Stimulated activated naive B cell treated with anti-CD40 and anti-IgM and Interleukin-4, amounts not matched to agents 10 μg/mL and 1 μg/mL and 100 μg/mL, for 72 hours (primary cell): ENCODE measurements around the gene COL6A5.

ENCODE experiments used
- ATAC-seq, 2 donors: fragments of 150-1000 bp; cut with Tn5 transposase; replicated peaks; 2 replicates each; pipeline ENCODE4 v1.10.0; 2021; ENCODE audit warnings: moderate library complexity in 1 of 2
- DNase-seq: peaks from one replicate; pipeline ENCODE4 v3.0.0; 2021
- H3K27ac Mint-ChIP-seq: one replicate; pipeline ENCODE4 v1.8.0; 2022; ENCODE audit warnings: mild to moderate bottlenecking, mixed read lengths
- H3K27me3 Mint-ChIP-seq, 2 donors: one replicate each; pipeline ENCODE4 v1.8.0; 2022; ENCODE audit warnings: mixed read lengths in 2 of 2
- H3K36me3 Mint-ChIP-seq, 2 donors: one replicate each; pipeline ENCODE4 v1.8.0; 2022; ENCODE audit warnings: mixed read lengths in 2 of 2, mild to moderate bottlenecking in 1 of 2
- H3K4me1 Mint-ChIP-seq, 2 donors: one replicate each; pipeline ENCODE4 v1.8.0; 2022; ENCODE audit warnings: mixed read lengths in 2 of 2, mild to moderate bottlenecking in 1 of 2
- H3K4me3 Mint-ChIP-seq, 2 donors: one replicate each; pipeline ENCODE4 v1.8.0; 2022; ENCODE audit warnings: mild to moderate bottlenecking in 2 of 2, mixed read lengths in 2 of 2, moderate library complexity in 1 of 2
- H3K9me3 Mint-ChIP-seq, 2 donors: one replicate each; pipeline ENCODE4 v1.8.0; 2022; ENCODE audit warnings: mixed read lengths in 2 of 2, mild to moderate bottlenecking in 1 of 2

The COL6A5 gene

DNA sequence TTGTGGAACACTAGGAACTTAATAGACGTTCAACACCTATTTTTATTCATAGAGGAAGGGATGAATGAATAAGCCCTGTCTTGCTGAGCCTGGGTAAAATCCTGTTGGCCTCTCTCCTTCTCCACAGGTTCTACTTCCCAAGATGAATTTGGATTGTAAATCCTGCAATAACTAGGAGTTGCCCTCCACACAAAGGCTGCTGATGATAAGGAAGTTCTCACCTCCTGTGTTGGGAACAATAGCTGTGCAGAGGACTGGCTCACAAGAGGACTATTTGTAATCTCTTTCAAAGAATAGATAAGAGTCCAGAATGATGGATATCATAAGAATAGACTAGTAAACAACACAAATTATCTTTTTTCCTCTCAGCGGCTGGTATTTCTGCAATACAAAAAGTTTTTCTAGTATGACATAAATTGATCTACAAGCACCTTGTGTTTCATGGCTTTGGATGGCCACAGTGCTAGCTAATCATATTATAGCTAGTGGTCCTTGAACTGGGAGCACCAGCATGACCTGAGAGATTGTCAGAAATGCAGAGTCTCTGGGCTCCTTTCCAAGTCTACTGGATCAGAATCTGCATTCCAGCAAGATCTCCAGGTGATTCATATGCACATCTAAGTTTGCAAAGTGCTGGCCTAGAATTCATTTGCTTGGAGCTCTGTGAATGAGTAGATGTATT is 143.4 kb downstream of the COL6A5 start:
- no peak for ATAC-seq
- H3K36me3 Mint-ChIP-seq = no peaks in the 10 kb centered on the region
- no peak overlapping the region for H3K4me3 Mint-ChIP-seq
- peaks cover 0 to under 1% of the 10 kb centered on the region in 2 donors for H3K9me3 Mint-ChIP-seq
- no peaks in the 10 kb centered on the region for H3K4me1 Mint-ChIP-seq
- no peaks in the 10 kb centered on the region for H3K27me3 Mint-ChIP-seq
- DNase-seq = no peak
- no peak overlapping the region for H3K27ac Mint-ChIP-seq

DNA sequence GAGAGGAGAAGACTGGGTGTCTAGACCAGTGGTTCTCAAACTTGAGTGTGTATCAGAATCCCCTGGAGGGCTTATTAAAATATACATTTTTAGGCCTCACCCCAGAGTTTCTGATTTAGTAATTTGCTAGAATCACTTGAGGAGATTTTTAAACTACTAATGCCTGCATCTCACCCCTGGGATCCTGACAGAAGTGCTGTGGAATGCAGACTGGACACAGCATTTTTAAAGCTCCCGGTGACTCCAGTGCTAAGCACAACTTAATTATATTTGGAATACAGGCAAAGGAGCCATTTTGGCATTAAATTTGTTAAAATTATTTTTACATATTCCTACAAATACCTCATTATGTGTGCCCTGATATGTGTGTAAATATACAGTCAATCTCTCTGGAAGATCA is 144.8 kb downstream of the COL6A5 start:
- H3K9me3 Mint-ChIP-seq = peaks cover 0 to 3% of the 10 kb centered on the region in 2 donors
- DNase-seq (no peak), ATAC-seq (no peak)
- H3K27ac Mint-ChIP-seq = no peak overlapping the region
- no peaks in the 10 kb centered on the region for H3K27me3 Mint-ChIP-seq
- H3K36me3 Mint-ChIP-seq = no peaks in the 10 kb centered on the region
- no peak overlapping the region for H3K4me3 Mint-ChIP-seq
- H3K4me1 Mint-ChIP-seq = no peaks in the 10 kb centered on the region

DNA sequence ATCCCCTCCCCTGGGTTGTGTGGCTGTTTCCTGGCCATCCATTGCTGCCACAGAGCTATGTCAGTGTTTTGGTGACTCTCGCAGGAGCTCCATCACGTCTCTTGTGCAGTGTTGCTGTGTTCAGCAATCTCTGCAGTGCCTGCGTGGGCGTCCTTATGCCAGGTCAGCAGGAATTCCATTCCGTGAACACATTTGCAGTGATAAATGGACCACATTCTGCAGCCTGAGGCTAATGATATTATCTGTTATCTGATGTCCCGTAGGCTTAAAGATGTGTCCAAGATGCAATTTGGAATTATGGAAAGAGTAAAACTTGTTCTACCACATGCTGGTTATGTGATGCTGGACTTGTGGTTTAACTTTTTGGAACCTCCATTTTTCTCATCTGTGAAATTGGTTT is 146.0 kb downstream of the COL6A5 start:
- no peaks in the 10 kb centered on the region for H3K27me3 Mint-ChIP-seq
- no peaks in the 10 kb centered on the region for H3K4me1 Mint-ChIP-seq
- no peak overlapping the region for H3K4me3 Mint-ChIP-seq
- DNase-seq (no peak), ATAC-seq (no peak)
- no peak overlapping the region for H3K27ac Mint-ChIP-seq
- no peaks in the 10 kb centered on the region for H3K36me3 Mint-ChIP-seq
- H3K9me3 Mint-ChIP-seq = peaks cover 0 to 3% of the 10 kb centered on the region in 2 donors

DNA sequence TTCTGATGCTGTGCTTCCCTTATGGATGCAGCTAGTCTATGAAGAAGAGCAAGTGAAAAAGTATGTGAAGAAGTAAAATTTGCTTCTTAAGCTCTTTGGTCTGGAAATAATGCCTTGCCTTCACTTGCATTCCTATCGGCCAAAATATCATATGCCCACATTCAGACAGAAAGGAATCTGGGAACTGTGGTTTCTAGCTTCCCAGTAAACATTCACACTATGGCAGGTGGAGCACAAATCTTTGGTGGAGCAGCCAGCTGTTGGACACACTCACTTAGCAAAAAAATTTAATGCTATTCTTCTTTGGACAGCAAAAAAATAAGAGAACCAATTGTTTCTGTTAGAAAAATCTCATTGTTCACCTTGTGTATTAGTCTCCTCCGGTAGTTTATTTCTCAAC is 159.2 kb downstream of the COL6A5 start:
- no peak overlapping the region for H3K27ac Mint-ChIP-seq
- no peak overlapping the region for H3K4me3 Mint-ChIP-seq
- H3K36me3 Mint-ChIP-seq = no peaks in the 10 kb centered on the region
- peaks cover 0 to 7% of the 10 kb centered on the region in 2 donors for H3K27me3 Mint-ChIP-seq
- DNase-seq (no peak), ATAC-seq (no peak)
- no peaks in the 10 kb centered on the region for H3K4me1 Mint-ChIP-seq
- no peaks in the 10 kb centered on the region for H3K9me3 Mint-ChIP-seq

DNA sequence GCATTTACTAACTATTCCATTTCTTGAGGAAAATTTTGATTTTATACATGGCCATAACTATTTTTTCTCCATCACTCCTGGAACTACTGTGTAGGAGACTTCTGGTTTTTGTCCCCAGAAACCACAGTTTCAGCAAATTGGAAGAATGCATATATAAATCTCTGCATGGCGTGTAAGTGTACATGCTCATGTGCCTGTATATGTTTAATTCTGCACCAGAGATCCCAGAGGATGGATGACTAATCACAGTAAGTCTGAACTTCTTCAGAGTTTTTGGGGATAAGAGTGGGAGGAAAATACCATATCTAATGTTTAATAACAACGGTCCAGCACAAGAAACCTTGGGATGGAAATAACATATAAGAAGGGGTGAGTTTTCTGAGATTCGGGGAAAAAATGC is 160.6 kb downstream of the COL6A5 start:
- Mint-ChIP-seq H3K36me3 (no peaks in the 10 kb centered on the region), H3K27me3 (peaks cover 3 to 9% of the 10 kb centered on the region in 2 donors), H3K4me3 (no peak overlapping the region), H3K27ac (no peak overlapping the region), H3K4me1 (no peaks in the 10 kb centered on the region), H3K9me3 (no peaks in the 10 kb centered on the region)
- ATAC-seq = no peak
- no peak for DNase-seq

DNA sequence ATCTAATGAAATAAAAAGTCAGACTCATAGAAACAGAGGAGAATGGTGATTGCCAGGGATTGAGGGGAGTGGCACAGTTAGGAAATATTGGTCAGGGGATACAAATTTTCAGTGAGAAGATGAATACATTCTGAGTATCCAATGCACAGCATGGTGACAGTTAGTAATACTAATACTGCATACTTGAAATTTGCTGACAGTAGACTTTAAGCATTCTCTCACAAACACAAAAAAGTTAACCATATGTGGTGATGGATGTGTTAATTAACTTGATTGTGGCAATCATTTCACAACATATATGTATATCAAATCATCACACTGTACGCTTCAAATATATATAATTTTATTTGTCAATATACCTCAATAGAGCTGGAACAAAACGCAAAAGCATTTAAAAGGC is 162.3 kb downstream of the COL6A5 start:
- ATAC-seq = no peak

DNA sequence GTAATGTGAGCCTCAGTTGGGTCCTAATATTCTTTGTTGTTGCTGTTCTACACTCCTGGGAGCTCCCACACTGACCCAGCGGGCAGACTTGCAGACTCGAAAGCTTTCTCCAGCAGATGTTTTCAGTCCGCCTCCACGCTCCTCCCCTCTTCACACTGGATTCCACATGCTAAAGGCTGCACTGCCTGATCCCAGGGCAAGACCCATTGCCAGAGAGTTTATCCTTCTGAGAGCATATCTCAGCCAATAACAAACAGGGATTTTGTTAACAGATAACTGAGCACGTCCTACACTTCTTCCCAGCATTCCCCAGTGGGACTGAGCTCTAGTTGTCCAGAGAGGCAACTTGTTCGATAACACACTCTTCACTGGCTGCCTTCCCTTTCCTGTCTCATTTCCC is 163.5 kb downstream of the COL6A5 start:
- no peak for ATAC-seq
- DNase-seq = no peak
- H3K4me1 Mint-ChIP-seq = no peaks in the 10 kb centered on the region
- H3K27me3 Mint-ChIP-seq = peaks cover 6 to 10% of the 10 kb centered on the region in 2 donors
- no peak overlapping the region for H3K27ac Mint-ChIP-seq
- no peak overlapping the region for H3K4me3 Mint-ChIP-seq
- H3K36me3 Mint-ChIP-seq = no peaks in the 10 kb centered on the region
- H3K9me3 Mint-ChIP-seq = no peaks in the 10 kb centered on the region

More for the DNA sequence above, 162.3 kb downstream of the COL6A5 start:
- H3K9me3 Mint-ChIP-seq = no peaks in the 10 kb centered on the region
- no peaks in the 10 kb centered on the region for H3K4me1 Mint-ChIP-seq
- no peak overlapping the region for H3K4me3 Mint-ChIP-seq
- no peaks in the 10 kb centered on the region for H3K36me3 Mint-ChIP-seq
- peaks cover 6 to 10% of the 10 kb centered on the region in 2 donors for H3K27me3 Mint-ChIP-seq
- H3K27ac Mint-ChIP-seq = no peak overlapping the region
- no peak for DNase-seq

DNA sequence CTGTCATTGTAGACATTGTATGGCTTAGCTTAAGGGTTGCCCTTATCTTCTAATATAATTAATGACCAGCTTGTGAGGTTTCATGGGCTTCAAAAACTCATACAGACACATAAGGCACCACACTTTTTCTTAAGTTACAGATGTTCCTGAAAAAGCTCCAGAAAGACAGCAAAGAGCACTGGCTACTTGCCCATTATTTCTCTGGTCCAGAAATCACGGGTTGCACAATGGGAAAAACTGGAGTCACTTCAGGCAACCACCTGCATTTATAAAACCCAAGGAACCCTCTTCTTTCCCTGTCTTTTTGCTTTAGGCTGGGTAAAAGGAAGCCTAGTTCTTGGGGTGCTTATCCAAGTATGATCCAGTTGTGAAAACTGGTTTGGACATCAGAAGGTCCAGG is 169.2 kb downstream of the COL6A5 start:
- peaks cover 27 to 30% of the 10 kb centered on the region in 2 donors for H3K27me3 Mint-ChIP-seq
- no peak overlapping the region for H3K4me3 Mint-ChIP-seq
- H3K27ac Mint-ChIP-seq = no peak overlapping the region
- DNase-seq (no peak), ATAC-seq (no peak)
- H3K9me3 Mint-ChIP-seq = no peaks in the 10 kb centered on the region
- peaks cover 0 to 2% of the 10 kb centered on the region in 2 donors for H3K4me1 Mint-ChIP-seq
- no peaks in the 10 kb centered on the region for H3K36me3 Mint-ChIP-seq

DNA sequence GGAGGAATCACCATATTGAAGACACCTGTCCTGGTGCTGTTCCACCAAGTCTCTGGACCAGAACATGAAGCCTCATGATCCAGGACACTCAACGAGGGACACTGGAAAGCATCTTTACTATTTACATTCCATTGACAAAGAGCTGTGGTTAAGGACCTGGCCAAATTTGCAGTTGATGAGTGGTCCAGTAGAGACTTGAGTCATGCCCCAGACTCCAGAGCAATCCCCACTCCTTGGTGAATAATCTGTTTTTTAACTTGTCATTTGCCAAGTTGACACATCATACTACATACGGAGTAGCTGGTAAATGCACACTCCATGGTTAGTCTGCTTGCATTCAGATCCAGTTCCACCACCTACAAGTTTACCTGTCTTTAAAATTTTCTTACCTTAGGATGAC is 170.3 kb downstream of the COL6A5 start:
- peaks cover 27 to 30% of the 10 kb centered on the region in 2 donors for H3K27me3 Mint-ChIP-seq
- H3K9me3 Mint-ChIP-seq = no peaks in the 10 kb centered on the region
- no peak for ATAC-seq

DNA sequence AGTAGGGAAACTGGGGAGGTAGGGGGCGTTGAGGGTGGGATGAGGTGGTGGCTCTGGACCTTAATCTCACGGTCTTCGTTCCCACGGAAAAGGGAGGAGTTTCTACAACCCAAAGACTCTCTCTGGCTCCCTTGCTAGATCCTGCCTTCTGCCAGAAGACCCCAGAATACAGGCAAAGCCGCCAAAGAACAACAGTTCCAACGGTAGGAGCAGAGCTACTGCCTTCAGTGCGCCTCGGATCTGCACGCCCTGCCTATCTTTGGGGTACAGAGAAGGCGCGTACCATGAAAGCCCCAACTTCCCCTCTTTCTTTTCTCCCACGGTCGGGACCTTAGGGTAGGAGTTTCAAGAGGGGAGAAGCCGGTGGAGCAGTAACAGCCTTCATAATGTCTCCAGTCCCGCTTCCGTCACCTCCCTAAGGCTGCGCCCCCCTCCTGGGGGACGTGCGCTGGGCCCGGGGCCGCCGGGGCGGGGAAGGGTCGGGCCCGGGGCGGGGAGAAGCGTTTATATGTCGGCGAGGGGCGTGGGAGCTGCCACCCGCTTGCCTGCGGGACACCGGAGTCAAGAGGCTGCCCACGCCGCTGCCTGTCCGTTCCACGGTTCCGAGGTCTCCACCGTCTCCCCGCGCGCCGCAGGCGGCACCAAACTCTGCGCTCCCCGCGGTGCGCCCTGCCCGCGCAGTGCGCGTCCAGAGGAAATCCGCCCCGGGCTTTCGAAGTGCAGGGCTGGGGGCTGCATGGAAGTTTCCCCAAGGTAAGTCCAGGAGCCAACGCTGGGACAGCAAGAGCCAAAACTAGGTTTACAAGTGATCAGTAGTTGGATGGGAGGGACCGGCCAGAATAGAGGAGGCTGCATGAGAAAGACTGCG is 171.4 kb downstream of the COL6A5 start, which contains the start of gene COL6A6:
TSS of gene COL6A6 (plus strand) at position 533 of the 868 bp plus-strand sequence. CDS start 43,188 bp downstream, outside the sequence.
- no peak for ATAC-seq
- H3K27me3 Mint-ChIP-seq = peaks cover 24% of the 10 kb centered on the region in 2 donors
- H3K4me1 Mint-ChIP-seq = peaks cover 0 to 2% of the 10 kb centered on the region in 2 donors
- DNase-seq = no peak
- no peaks in the 10 kb centered on the region for H3K9me3 Mint-ChIP-seq
- no peaks in the 10 kb centered on the region for H3K36me3 Mint-ChIP-seq
- no peak within 1 kb of the TSS for H3K27ac Mint-ChIP-seq
- H3K4me3 Mint-ChIP-seq = no peak within 1 kb of the TSS

More for the DNA sequence above, 170.3 kb downstream of the COL6A5 start:
- Mint-ChIP-seq H3K4me3 (no peak overlapping the region), H3K27ac (no peak overlapping the region), H3K36me3 (no peaks in the 10 kb centered on the region), H3K4me1 (peaks cover 0 to 2% of the 10 kb centered on the region in 2 donors)
- DNase-seq = no peak

DNA sequence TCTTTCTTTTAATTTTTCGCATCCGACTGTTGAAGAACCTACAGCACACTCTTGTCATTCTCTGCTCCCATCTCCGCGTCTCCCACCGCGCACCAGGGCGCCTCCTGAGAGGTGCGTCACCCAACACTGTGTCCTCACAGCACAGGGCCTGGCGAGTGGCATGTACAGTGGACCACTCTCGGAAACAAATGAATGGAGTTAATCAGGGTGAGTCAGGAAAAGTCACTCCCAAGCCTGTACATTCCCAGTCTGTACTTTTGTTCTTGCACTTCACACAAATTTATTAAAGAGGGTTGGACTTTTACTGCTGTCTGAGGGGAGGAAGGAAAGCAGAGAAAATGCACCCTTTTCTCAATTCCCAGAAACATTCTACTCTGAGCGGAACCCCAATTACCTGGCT is 172.1 kb downstream of the COL6A5 start:
- DNase-seq (no peak), ATAC-seq (no peak)
- Mint-ChIP-seq H3K27ac (no peak overlapping the region), H3K36me3 (no peaks in the 10 kb centered on the region), H3K27me3 (peaks cover 24 to 25% of the 10 kb centered on the region in 2 donors), H3K4me3 (no peak overlapping the region), H3K9me3 (no peaks in the 10 kb centered on the region), H3K4me1 (peaks cover 0 to 2% of the 10 kb centered on the region in 2 donors)

DNA sequence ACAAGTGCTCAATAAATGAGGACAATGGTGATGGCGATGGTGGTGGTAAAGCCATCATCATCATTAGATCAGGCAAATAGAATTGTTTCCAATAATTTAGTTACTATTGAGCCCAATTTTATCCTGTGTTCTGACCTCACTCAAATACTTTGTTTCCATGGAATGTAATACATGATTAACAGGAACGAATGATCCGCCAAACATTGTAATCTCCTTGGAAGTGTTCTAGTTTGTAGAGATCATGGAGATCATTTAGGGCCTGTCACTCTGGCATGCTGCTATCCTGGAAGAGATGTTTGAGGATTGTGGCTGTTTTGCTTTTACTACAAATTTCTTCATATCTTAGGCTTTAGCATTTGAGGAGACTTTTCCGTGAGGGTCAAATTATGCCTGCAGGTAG is 174.3 kb downstream of the COL6A5 start:
- ATAC-seq (no peak), DNase-seq (no peak)
- Mint-ChIP-seq H3K9me3 (no peaks in the 10 kb centered on the region), H3K4me1 (peaks cover 0 to 2% of the 10 kb centered on the region in 2 donors), H3K27me3 (peaks cover 31 to 35% of the 10 kb centered on the region in 2 donors), H3K27ac (no peak overlapping the region), H3K4me3 (no peak overlapping the region), H3K36me3 (no peaks in the 10 kb centered on the region)

DNA sequence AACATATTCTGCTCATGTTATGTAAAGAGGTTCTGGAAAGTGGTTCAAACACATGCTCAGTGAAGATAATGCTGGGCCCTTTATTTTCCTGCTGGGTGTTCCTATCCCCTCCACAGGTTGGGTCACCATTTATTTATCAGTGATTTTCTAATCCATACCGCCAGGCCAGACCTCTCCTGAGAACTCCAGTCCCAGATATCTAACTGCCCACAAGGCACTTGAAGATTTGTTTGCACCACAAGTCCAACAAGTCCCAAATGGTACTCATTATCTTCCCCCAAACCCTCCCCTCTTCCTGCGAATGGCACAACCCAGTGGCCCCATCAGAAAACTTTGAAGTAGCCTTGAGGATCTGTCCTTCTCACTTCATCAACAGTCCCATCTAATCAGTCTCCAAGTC is 176.9 kb downstream of the COL6A5 start:
- Mint-ChIP-seq H3K4me1 (peaks cover 0 to 2% of the 10 kb centered on the region in 2 donors), H3K27ac (no peak overlapping the region), H3K36me3 (no peaks in the 10 kb centered on the region), H3K9me3 (no peaks in the 10 kb centered on the region), H3K27me3 (peaks cover 23 to 32% of the 10 kb centered on the region in 2 donors), H3K4me3 (no peak overlapping the region)
- DNase-seq (no peak), ATAC-seq (no peak)

DNA sequence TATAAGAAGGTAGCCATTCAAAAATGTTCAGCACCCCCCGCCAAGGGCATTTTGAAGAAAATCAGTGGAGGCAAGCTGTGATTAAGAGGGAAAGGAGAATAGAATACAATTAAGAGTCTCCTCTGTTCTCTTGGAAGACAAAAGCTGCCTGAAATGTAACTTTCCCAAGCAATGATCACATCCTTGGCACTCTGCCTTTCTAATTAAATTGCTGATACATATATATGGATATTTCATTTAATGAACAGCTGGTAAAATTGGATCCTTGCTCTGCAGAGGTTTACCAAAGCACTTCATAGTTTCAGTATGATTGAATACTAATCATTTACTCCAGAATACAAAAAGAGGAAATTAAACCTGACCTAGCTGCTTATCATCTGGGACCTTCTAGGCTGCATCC is 182.0 kb downstream of the COL6A5 start:
- ATAC-seq = no peak
- Mint-ChIP-seq H3K4me1 (no peaks in the 10 kb centered on the region), H3K4me3 (no peak overlapping the region), H3K36me3 (no peaks in the 10 kb centered on the region), H3K27ac (no peak overlapping the region), H3K9me3 (no peaks in the 10 kb centered on the region), H3K27me3 (peaks cover 17 to 20% of the 10 kb centered on the region in 2 donors)
- no peak for DNase-seq

DNA sequence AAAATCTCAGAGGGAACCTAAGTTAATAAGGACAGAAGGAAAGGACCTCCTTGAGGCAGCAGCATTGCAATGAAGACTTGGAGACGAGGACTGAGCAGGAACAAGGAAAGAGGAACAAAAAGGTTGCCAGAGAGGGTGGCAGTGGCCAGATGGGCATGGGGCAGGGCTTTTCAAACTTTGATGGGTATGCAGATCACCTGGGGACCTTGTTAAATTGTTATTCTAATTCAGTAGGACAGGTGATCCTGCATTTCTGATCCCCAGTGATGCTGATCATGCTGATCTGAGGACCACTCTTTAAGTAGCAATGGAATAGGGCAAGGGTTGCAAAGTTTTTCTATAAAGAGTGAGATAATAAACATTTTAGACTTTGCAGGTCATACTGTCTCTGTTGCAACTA is 182.6 kb downstream of the COL6A5 start:
- H3K4me1 Mint-ChIP-seq = no peaks in the 10 kb centered on the region
- ATAC-seq = no peak
- no peaks in the 10 kb centered on the region for H3K9me3 Mint-ChIP-seq
- no peak for DNase-seq
- H3K4me3 Mint-ChIP-seq = no peak overlapping the region
- H3K27me3 Mint-ChIP-seq = peaks cover 11 to 14% of the 10 kb centered on the region in 2 donors
- no peaks in the 10 kb centered on the region for H3K36me3 Mint-ChIP-seq
- no peak overlapping the region for H3K27ac Mint-ChIP-seq
